Measurements from ENCODE around the gene LCE4A.

DNA sequence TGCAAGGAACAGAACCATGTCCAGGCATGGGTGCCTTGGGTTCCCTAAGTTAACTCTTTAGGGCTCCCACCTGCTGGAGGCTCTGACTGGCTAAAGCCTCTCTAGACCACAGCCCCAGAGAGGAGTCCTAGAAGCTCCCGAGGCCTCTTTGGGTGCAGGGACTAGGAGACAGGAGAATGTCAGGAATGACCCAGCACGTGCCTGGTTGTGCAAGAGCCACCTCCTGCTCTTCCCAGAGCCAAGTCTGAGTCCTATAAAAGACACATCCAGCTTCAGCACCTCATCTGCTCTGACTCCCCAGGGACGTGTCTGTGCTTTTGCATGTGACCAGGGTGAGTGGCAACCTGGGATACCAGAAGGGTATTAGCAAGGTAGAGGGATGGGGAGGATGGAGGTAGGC is 44.9 kb upstream of the LCE4A start, which contains the start of gene LCE2D:
- TF ChIP-seq, protein P1, sequence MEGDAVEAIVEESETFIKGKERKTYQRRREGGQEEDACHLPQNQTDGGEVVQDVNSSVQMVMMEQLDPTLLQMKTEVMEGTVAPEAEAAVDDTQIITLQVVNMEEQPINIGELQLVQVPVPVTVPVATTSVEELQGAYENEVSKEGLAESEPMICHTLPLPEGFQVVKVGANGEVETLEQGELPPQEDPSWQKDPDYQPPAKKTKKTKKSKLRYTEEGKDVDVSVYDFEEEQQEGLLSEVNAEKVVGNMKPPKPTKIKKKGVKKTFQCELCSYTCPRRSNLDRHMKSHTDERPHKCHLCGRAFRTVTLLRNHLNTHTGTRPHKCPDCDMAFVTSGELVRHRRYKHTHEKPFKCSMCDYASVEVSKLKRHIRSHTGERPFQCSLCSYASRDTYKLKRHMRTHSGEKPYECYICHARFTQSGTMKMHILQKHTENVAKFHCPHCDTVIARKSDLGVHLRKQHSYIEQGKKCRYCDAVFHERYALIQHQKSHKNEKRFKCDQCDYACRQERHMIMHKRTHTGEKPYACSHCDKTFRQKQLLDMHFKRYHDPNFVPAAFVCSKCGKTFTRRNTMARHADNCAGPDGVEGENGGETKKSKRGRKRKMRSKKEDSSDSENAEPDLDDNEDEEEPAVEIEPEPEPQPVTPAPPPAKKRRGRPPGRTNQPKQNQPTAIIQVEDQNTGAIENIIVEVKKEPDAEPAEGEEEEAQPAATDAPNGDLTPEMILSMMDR (IDR thresholded peaks at IDR 0.05), result no peak
- no peak for TF ChIP-seq POLR2A (IDR thresholded peaks at IDR 0.05)

Measured in tibial nerve (tissue), 3 donors.